Measurements from ENCODE around the gene GLI2. TPM values are rescaled to one million over a fixed set of nuclear protein-coding genes. Genes with fewer than 3 reads are reported as not detected.

The GLI2 gene
- polyA plus RNA-seq, 2 of the 4 experiments (the other 2 are of a cell fraction), result 5.6 to 12.5 TPM

DNA sequence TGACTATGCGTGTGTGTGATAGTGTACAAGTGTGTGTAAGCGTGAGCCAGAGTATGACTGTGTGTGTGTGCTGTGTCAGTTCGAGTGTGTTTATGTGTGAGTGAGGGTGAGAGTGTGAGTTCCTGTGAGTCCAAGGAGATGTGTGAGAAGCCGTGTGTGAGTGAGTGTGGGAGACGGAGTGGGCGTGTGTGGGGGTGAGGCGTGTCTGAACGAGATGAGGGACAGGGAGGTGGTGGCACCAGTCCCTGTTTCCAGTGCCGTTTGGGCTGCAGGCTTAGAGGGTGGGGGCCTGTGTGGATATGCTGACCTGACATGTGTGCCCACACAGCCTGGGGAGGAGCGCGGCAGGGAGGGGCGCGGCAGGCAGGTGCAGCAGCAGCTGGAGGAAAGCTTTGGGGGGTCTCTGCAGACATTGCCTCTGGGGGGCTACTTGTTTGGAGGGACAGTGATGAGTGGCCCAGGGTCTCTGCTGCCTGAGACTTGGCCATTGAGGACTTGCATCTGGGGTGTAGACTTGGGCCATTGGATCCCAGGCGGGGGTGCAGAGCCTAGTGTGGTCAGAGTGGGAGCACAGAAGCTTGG lies 41.6 kb downstream of the GLI2 start (continued):
- TF ChIP-seq EHMT2 (IDR thresholded peaks at IDR 0.05; ENCODE audit: low read depth) (no peak), CHD4 (IDR thresholded peaks at IDR 0.05; ENCODE audit: borderline replicate concordance) (no peak)

DNA sequence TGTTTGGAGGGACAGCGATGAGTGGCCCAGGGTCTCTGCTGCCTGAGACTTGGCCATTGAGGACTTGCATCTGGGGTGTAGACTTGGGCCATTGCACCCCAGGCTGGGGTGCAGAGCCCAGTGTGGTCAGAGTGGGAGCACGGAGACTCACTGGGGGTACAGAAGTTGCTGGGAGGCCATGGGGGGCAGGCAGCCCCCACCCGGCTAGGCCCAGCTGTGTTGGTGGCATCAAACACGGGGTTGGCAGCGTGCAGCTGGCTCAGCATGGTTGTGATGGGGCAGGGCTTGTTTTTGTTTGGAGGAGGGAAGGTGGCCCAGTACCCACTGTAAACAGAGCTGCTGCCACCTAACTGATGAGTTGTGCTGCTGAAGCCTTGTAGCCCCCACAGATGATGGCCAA lies 42.1 kb downstream of the GLI2 start:
- H3K4me1 ChIP-seq, result peaks cover 25% of the 10 kb centered on the region
- no peak overlapping the region for H3K4me2 ChIP-seq
- no peak for DNase-seq (ENCODE audit: low read depth in 1 of 2, low spot score in 1 of 2)
- ChIA-PET CTCF (interaction anchor here (1.4 kb wide), 2 partner anchors 11 to 82 kb away, joined by 4 to 5 read pairs; no protein-coding TSS in a partner anchor), POLR2A (no interaction called here)
- H3K4me3 ChIP-seq, result no peak overlapping the region
- FAIRE-seq, result no peak
- no peak for TF ChIP-seq ZC3H11A (IDR thresholded peaks at IDR 0.05)
- TF ChIP-seq, protein P1, sequence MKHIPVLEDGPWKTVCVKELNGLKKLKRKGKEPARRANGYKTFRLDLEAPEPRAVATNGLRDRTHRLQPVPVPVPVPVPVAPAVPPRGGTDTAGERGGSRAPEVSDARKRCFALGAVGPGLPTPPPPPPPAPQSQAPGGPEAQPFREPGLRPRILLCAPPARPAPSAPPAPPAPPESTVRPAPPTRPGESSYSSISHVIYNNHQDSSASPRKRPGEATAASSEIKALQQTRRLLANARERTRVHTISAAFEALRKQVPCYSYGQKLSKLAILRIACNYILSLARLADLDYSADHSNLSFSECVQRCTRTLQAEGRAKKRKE (CRISPR knock-in tag; IDR thresholded peaks at IDR 0.05; ENCODE audit: low read depth), result no peak
- no peak for TF ChIP-seq MYC (IDR thresholded peaks at IDR 0.05; ENCODE audit: borderline replicate concordance, low read length)
- no peak for TF ChIP-seq CEBPB (IDR thresholded peaks at IDR 0.05)
- no peak for TF ChIP-seq RAD21 (conservative IDR thresholded peaks at IDR 0.05 in 1 of 2, IDR thresholded peaks at IDR 0.05 in 1 of 2)
- no peak for TF ChIP-seq RNF2 (IDR thresholded peaks at IDR 0.05; ENCODE audit: borderline replicate concordance, low read depth)
- no peak for TF ChIP-seq BHLHE40 (IDR thresholded peaks at IDR 0.05; ENCODE audit: low read depth, low read length)
- no peak for TF ChIP-seq EHMT2 (IDR thresholded peaks at IDR 0.05; ENCODE audit: low read depth)
- no peak for TF ChIP-seq EP300 (IDR thresholded peaks at IDR 0.05)
- TF ChIP-seq, protein P2, sequence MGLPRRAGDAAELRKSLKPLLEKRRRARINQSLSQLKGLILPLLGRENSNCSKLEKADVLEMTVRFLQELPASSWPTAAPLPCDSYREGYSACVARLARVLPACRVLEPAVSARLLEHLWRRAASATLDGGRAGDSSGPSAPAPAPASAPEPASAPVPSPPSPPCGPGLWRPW (IDR thresholded peaks at IDR 0.05), result no peak
- TF ChIP-seq ESRRA (IDR thresholded peaks at IDR 0.05; ENCODE audit: borderline replicate concordance, low read length), result no peak
- TF ChIP-seq, protein P3, sequence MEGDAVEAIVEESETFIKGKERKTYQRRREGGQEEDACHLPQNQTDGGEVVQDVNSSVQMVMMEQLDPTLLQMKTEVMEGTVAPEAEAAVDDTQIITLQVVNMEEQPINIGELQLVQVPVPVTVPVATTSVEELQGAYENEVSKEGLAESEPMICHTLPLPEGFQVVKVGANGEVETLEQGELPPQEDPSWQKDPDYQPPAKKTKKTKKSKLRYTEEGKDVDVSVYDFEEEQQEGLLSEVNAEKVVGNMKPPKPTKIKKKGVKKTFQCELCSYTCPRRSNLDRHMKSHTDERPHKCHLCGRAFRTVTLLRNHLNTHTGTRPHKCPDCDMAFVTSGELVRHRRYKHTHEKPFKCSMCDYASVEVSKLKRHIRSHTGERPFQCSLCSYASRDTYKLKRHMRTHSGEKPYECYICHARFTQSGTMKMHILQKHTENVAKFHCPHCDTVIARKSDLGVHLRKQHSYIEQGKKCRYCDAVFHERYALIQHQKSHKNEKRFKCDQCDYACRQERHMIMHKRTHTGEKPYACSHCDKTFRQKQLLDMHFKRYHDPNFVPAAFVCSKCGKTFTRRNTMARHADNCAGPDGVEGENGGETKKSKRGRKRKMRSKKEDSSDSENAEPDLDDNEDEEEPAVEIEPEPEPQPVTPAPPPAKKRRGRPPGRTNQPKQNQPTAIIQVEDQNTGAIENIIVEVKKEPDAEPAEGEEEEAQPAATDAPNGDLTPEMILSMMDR (IDR thresholded peaks at IDR 0.05), result no peak
- TF ChIP-seq, protein P4, sequence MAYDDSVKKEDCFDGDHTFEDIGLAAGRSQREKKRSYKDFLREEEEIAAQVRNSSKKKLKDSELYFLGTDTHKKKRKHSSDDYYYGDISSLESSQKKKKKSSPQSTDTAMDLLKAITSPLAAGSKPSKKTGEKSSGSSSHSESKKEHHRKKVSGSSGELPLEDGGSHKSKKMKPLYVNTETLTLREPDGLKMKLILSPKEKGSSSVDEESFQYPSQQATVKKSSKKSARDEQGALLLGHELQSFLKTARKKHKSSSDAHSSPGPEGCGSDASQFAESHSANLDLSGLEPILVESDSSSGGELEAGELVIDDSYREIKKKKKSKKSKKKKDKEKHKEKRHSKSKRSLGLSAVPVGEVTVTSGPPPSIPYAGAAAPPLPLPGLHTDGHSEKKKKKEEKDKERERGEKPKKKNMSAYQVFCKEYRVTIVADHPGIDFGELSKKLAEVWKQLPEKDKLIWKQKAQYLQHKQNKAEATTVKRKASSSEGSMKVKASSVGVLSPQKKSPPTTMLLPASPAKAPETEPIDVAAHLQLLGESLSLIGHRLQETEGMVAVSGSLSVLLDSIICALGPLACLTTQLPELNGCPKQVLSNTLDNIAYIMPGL (CRISPR knock-in tag; IDR thresholded peaks at IDR 0.05; ENCODE audit: borderline replicate concordance), result no peak
- TF ChIP-seq, protein P5, sequence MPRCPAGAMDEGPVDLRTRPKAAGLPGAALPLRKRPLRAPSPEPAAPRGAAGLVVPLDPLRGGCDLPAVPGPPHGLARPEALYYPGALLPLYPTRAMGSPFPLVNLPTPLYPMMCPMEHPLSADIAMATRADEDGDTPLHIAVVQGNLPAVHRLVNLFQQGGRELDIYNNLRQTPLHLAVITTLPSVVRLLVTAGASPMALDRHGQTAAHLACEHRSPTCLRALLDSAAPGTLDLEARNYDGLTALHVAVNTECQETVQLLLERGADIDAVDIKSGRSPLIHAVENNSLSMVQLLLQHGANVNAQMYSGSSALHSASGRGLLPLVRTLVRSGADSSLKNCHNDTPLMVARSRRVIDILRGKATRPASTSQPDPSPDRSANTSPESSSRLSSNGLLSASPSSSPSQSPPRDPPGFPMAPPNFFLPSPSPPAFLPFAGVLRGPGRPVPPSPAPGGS (IDR thresholded peaks at IDR 0.05), result no peak
- no peak for TF ChIP-seq SREBF2 (IDR thresholded peaks at IDR 0.05)
- no peak for TF ChIP-seq RFX5 (IDR thresholded peaks at IDR 0.05)
- TF ChIP-seq HOXA7 (CRISPR knock-in tag; IDR thresholded peaks at IDR 0.05), result no peak
- no peak for TF ChIP-seq SMC3 (IDR thresholded peaks at IDR 0.05)
- no peak for TF ChIP-seq KDM5A (IDR thresholded peaks at IDR 0.05)
- no peak for TF ChIP-seq FOXS1 (CRISPR knock-in tag; IDR thresholded peaks at IDR 0.05)
- H3K9me3 ChIP-seq, result no peaks in the 10 kb centered on the region
- H3K27ac ChIP-seq, result no peak overlapping the region
- ATAC-seq, result no peak
- whole genome bisulfite sequencing (ENCODE audit: missing lambda C conversion rate), result 100% methylated on average over 4 of the region's 5 CpGs

All from A549 (cell line).